Stimulated activated CD8-positive, alpha-beta memory T cell treated with anti-CD3 and anti-CD28 coated beads, Interleukin-4, amount 100 ng/mL, for 48 hours (primary cell): Measurements from ENCODE around the gene RANBP10.
A peak's percentile ranks its signal among the peaks of the same experiment; 100 is the strongest.
"Not testable (repeated sequence)": the region's sequence is repeated elsewhere in the genome, so short reads cannot be mapped to it uniquely, and the experiment has no call there.

Experiments
- DNase-seq: peaks from one replicate; pipeline ENCODE4 v3.0.0-alpha.2; 2020

Gene RANBP10

DNA sequence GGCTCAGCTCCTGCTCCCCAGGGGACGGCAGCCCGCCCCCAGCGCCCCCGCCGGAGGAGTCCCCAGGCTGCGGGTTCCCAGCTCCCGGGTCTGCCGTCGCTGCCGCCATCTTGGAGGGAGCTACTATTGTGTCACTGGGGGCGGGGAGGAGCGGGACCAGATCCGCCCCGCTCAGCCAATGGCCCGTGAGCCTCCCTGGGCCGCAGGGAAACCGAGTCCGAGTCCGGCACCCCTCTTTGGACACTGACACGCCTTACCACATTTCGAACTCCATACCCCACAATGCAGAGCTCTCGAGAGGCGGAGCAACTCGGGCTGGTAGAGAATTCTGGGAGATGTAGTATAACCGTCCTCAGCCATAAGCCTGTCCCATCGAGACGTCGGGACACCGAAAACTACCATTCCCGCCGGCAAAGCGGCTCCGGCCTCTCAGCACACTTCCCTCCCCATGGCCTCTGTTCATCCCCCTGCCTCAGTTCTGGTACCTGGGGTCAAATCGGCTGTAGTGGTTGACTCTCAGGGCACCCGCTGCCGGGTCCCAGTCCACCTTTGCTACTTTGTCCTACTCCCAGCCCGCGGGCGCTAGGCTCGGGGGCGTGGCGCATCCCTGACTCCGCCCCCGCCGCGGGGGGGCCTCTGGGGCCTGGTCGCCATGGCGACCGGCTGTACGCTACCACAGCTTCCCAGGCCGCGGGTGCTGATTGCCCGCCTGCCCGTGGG lies at the start of gene RANBP10, which contains the start of gene TSNAXIP1:
TSS of gene RANBP10 (minus strand) at position 133 of the 720 bp plus-strand sequence. CDS start at position 109, 24 bp downstream.
TSS of gene TSNAXIP1 (plus strand) at position 462 of the 720 bp plus-strand sequence. CDS start 261 bp downstream, outside the sequence.
- DNase-seq = peak; percentile 95

DNA sequence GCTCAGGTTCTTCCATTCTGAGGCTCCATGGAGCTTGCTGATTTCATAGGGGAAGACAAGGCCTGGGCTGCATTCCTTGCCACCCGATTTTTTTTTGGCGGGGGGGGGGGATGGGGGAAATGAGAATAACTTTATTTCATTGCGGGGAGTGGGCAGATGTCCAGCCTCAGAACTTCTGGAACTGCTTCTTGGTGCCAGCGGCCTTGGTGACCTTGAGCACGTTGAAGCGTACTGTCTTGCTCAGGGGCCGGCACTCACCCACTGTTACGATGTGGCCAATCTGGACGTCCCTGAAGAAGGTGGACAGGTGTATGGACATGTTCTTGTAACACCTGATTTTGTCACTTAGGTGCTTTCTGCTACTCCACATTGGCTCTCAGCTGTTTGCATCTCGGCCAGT lies 49.4 kb upstream of the RANBP10 start:
- DNase-seq = no peak

DNA sequence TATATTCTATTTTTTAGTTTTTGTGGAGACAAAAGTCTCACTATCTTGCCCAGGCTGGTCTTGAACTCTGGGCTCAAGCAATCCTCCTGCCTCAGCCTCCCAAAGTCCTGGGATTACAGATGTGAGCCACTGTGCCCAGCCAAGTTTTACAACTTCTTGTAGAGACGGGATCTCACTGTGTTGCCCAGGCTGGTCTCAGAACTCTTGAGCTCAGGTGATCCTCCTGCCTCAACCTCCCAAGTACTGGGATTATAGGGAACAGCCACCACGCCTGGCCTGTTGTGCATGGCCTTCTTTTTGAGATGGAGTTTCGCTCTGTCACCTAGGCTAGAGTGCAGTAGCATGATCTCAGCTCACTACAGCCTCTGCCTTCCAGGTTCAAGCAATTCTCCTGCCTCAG lies 47.3 kb upstream of the RANBP10 start:
- no peak for DNase-seq

DNA sequence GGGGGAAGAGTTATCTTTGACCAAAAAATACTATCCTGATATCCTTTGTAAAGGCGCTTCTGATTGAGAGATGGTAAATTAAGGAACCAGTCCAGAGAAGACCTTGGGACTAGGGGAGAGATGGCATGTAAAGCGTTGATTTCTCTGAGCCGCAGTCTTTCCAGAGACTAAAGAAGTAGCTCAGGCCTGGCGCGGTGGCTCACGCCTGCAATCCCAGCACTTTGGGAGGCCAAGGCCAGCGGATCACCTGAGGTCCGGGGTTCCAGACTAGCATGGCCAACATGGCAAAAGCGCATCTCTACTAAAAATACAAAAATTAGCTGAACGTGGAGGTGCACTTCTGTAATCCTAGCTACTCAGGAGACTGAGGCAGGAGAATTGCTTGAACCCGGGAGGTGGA lies 41.8 kb upstream of the RANBP10 start:
- no peak for DNase-seq

DNA sequence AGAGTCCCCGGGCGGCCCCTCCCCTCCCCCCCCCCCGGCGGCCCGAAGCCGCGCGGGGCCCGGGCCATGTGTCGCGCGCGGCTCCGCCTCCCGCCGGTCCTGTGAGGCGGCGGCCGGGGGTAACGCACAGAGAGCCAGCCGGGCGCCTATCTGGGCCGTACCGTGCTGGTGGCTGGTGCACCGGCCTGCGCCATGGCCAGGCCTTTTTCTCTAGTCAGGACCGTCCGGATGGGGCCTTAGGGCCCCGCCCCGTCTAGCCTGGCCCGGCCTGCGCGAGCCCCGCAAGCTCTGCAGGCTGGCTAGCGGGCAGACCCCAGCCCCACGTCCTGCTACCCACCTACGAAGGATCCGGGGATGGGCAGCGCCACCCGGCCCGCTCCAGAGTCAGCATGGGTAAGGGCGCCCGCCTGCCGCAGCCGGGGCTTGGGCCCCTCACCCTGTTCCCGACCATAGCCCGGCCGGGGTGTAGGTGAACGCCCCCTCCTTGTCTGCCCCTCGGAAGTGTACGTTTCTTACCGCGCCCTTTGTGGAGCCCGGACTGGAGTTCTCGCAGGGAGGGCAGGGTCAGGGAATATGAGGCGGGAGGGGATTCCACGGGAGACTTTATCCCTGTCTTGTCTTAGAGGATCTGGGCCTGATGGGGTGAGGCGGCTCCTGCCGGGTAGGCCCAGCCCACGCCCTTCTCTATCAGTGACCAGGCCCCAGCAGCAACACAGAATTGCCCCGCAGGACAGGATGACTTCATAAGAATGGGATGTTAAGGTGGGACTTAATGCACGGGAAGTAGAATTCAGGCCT lies 40.9 kb upstream of the RANBP10 start, which contains the start of gene CENPT:
TSS of gene CENPT (minus strand) at position 630 of the 798 bp plus-strand sequence. CDS start 13,834 bp downstream, outside the sequence.
- DNase-seq = peak; percentile 32

DNA sequence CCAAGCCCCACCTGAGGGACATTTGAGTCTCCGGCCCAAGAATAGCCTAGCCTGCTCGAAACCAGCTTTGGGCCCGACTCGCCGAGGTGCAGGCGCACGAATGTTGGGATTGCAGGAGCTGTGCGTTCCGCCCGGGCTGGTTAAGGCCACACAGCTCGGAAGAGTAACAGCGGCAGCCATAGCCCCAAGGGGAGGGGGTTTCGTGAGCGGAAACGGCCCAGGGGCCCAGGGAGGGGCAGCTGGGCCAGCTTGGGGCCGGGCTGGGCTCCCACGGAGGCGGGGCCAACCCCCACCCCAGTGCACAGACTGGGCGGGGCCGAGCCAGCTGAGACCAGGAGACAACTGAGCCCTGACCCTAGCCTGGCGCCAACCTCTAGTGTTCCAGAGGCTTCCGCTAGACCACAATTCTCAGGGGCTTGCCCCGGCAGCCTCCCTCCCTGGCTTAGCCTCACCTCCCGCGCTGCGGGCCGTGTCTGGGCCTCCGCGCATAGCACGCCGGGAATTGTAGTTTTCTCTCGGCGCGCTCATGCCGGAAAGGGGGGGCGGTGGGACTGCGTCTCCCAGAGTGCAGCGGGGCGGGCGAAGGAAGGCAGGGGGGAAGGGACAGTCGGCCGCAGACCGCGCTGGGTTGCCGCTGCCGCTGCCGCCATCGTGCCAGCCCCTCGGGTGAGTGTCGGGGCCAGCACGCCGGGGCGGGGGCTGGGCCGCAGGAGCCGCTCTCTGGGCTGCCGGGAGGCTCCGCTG lies 40.1 kb upstream of the RANBP10 start, which contains the start of gene NUTF2:
TSS of gene NUTF2 (plus strand) at position 614 of the 744 bp plus-strand sequence. CDS start 18,198 bp downstream, outside the sequence.
- DNase-seq = peak; percentile 97

DNA sequence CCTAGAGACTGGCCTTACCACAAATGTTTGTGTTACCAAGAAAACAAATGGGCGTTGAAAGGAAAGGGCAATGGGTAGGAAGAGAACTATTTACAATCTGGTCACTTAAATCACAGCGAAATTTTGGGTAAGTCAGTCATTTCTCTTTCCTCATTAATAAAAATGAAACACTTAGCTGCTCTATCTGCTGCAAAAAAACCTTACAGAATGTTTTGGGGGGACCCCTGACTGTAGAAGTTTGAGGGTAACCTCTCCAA lies 39.6 kb upstream of the RANBP10 start:
- DNase-seq = no peak

DNA sequence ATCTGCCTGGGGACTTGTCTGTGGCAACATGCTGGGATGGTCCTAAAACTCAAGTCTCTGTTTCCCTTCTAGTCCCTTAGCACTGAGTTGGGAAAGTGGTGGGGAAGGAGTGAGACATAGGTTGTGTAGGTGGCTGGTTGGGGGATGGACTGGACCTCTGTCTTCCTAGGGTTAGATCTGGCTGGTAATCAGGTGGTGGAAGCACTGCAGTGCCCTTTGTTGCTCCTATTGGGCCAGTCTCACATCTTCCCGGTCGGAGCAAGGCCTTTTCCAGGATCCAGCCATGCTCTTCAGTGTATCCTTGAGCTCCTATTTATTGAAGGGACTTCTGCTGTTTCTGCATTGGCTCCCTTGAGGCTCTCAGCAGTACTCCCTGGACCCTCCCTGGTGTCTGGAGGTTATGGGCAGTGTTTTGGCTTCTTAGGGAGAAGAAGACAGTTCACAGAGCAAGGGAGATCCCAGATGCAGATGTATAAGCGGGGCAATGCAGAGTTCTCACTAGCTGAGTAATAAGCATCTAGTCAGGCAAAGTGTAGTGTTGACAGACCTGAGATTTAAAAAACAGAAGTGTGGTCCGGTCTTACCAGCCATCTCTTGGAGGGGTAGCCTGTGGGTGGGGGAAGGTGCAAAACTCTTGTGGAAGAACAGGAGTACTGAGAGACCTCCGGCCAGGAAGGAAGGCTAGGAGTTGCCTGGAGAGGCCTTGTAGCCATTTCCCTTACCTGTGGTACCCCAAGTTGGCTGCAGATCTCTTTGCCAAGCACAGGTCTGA lies 39.1 kb upstream of the RANBP10 start:
- DNase-seq = no peak

DNA sequence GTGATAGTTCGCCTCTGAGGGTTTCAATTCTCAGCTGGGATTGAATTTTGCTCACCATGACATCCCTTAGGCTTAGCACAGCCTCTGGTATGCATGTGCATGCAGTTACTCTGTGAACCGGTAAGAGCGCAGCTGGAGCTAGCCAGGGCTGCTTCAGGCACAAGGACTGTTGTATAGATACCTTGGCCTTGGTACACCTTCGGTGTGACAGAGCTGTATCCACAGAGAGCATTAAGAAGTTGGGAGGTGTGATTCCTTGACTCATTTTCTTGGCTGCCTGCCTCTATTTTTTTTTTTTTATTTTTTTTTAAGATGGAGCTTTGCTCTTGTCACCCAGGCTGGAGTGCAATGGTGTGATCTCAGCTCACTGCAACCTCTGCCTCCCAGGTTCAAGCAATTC lies 38.1 kb upstream of the RANBP10 start:
- no peak for DNase-seq

DNA sequence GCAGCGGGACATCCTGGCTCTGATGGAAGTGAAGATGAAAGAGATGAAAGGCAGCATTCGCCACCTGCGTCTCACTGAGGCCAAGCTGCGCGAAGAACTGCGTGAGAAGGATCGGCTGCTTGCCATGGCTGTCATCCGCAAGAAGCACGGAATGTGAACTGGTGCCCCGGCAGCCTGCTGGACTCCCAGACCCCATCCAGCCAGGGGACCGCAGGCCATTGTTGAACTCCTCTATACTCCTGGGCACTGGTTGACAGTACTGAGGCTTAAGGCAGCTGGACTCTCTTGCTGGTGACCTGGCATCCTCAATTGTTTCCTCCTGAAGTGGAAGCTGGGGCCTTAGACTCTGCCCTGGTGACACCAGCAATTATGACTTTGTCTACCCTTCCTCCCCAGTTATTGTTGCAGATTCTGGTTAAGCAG lies 37.0 kb upstream of the RANBP10 start:
- no peak for DNase-seq

DNA sequence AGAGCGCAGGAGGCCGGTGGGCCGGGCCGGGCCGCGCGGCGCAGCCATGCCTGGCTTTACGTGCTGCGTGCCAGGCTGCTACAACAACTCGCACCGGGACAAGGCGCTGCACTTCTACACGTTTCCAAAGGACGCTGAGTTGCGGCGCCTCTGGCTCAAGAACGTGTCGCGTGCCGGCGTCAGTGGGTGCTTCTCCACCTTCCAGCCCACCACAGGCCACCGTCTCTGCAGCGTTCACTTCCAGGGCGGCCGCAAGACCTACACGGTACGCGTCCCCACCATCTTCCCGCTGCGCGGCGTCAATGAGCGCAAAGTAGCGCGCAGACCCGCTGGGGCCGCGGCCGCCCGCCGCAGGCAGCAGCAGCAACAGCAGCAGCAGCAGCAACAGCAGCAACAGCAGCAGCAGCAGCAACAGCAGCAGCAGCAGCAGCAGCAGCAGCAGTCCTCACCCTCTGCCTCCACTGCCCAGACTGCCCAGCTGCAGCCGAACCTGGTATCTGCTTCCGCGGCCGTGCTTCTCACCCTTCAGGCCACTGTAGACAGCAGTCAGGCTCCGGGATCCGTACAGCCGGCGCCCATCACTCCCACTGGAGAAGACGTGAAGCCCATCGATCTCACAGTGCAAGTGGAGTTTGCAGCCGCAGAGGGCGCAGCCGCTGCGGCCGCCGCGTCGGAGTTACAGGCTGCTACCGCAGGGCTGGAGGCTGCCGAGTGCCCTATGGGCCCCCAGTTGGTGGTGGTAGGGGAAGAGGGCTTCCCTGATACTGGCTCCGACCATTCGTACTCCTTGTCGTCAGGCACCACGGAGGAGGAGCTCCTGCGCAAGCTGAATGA lies 36.4 kb upstream of the RANBP10 start:
- peak; percentile 72 for DNase-seq

DNA sequence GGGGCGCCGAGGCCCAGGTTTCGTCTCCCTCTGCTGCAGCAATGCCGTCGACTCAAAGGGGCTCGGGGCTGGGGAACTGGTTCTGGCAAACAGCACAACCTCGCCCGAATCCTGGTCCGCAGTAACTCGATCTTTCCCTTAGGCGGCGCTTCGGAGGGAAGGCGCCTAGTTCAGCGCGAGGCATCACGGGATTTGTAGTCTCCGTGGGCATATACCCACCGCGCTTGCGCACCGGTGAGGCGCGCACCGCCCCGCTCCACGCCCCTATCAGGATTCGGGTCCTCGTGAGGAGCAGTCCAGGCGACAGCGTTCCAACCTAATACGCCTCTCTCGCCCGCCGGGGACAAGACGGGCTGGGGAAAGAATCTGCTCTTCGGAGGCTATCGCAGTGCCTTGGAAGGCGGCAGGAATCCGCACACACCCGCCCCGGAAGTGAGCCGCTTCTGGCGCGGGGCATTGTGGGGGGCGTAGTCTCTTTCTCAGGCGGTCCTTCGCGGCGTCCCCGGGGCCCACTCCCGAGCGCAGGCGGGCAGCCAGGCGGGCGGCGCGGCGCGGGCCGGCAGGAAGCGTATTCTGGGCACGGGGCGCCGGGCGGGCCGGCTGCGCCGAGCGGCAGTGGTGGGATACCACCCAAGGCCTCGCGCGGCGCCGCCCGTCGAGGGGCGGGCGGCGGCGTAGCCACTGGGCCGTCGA lies 35.6 kb upstream of the RANBP10 start, which contains the start of gene THAP11:
TSS of gene THAP11 (plus strand) at position 505 of the 693 bp plus-strand sequence. CDS start 235 bp downstream, outside the sequence.
- DNase-seq = peak; percentile 95

DNA sequence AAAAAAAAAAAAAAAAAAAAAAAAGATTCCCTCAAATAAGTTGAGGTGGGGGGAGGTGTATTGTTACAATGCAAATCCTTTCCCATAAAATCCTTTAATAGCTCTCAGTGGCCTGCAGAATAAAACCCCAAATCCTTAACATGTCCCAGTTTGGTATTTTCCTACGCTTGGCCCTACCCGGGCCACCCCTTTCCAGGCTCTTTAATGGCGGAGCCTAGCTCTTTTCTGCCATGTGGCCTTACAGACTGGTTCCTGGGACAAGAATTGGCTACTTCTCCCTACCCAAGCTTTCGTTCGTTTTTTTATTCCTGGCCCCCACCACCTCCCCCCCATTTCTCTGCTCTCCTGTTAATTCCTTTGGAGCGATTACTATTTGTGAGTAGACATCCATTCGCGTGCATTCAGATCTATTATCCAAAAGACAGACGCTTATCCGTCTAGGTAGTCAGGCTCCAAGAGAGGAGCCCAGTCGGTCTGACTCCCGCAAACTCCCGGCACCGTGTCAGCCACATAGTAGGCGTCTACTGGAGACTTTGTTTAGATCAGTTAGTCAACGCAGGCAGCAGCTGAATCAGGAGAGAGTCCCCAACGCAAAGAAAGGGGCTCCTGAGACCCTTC lies 34.9 kb upstream of the RANBP10 start:
- DNase-seq = no peak

DNA sequence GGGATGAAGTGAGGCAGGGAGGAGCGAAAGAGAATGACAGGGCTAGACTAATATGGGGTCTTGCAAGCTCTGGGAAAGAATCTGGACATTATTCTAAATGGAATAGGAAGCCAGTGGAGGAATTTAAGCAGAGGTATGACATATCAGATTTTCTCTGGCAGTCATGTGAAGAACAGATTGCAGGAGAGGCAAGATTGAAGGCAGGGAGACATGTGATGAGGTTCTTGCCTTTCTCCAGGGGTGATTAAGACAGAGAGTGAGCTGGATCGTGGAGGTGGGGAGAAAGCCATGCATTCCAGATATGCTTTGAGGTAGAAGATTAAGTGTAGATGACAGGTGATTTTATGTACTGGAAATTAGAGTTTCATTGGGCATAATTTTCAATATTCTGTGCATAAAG lies 31.5 kb upstream of the RANBP10 start:
- no peak for DNase-seq

DNA sequence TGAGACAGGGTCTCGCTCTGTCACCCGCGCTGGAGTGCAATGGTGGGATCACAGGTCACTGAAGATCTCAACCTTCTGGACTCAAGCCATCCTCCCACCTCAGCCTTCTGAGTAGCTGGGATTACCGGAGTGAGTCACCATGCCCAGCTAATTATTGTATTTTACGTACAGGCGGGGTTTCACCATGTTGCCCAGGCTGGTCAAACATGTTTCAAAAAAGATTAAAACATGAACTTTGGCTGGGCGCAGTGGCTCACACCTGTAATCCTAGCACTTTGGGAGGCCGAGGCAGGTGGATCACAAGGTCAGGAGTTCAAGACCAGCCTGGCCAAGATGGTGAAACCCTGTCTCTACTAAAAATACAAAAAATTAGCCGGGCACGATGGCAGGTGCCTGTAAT lies 30.8 kb upstream of the RANBP10 start:
- not testable (repeated sequence) for DNase-seq

DNA sequence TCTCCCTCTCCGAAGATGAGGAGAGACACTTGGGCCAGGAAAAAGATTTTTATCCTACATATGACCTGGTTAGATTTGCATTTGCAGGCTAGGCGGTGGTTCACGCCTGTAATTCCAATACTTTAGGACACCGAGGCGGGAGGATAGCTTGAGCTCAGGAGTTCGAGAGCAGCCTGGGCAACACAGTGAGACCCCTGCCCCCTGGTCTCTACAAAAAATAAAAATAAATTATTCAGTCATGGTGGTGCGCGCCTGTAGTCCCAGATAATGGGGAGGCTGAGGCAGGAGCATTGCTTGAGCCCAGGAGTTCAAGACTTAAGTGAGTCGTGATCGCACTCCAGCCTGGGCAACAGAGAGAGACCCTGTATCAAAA lies 27.9 kb upstream of the RANBP10 start:
- no peak for DNase-seq

DNA sequence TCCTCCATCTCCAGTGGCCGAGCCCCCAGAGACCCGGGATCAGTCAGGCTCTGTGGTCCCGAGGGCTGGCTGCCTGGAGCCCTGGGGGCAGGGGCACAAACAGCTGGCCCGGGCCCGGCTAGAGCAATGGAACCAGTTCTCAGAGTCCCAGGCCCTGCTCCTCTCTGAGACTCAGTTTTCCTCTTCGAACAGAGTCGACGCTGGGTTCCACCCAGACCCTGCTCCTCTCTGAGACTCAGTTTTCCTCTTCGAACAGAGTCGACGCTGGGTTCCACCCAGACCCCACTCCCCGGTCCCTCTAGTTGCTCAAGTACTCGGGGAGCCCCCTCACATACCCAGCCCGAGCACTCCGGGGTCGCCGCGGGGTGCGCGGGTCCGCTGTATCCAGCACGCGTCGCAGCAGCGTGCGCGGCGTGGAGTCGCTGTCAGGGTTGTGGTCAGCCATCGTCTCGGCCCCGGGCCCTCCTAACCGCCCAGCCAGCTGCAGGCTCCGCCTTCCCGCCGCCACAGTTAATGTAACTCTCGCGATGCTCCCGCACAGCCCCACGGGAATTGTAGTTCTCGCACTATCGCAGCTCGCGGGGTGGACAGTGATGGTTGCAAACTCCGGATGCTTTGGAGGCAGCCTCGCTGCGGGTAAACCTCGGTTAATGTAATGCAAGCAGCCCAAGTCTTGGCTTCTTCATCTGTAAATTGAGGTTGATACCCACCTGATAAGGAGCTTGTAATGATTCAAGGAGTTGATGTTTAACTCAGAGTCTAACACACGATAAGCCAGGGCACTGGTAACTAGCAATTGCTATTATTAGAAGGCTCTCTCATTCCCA lies 27.3 kb upstream of the RANBP10 start:
- peak; percentile 97 for DNase-seq

DNA sequence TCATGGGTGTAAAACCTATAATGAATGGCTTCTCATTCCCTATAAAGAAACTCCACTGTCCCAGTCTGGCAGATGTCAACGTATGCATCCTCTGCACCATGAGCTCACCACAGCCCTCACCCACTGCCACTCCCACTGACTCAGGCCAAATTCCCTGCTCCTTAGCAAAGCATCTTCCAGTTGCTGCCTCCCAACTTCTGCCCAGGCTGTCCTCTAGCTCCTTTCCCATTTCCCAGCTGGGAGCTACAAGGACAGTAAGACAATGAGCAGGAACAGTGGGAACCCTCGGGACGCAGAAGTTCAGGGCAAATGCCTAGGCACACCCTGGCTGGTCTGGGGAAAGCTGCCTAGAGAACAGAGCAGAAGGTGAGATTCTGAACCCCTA lies 26.7 kb upstream of the RANBP10 start:
- no peak for DNase-seq

DNA sequence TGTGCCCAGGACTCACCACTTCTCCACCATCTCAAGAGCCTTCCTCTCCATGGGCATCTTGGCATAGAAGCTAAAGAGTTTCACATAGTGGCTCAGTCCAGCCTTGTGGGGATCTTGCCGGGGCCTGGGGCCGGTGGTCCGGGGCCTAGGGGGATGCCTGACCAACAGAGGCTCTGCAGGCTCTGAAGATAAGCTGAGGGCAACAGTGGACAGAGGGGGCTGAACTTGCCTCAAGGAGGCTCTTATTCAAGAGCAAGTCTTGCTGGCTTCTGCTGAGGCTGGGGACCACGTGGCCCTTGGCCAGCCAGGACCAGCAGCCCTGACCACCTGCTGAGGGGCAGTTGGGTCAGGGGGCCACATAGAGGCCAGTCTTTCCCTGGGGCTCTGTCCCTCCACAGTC lies 22.3 kb upstream of the RANBP10 start:
- no peak for DNase-seq

DNA sequence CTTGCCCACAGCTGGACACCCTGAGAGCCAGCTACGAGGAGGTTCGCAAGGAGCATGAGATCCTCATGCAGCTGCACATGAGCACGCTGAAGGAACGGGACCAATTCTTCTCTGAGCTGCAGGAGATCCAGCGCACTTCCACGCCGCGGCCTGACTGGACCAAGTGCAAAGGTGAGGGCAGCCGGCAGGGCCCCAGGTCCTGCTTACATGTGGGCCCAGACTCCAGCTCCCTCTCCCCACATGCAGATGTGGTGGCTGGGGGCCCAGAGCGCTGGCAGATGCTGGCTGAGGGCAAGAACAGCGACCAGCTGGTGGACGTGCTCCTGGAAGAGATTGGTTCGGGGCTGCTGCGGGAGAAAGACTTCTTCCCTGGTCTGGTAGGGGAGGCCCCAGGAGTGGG lies 19.5 kb upstream of the RANBP10 start:
- DNase-seq = no peak
